Cardiac muscle cell (in vitro differentiated cells and primary cell): ENCODE results near the gene SLCO2A1. TPM values are rescaled to one million over a fixed set of nuclear protein-coding genes. Genes with fewer than 3 reads are reported as not detected.

ENCODE experiments used
- DNase-seq, 2 donors: peaks; one replicate each; pipeline versions ENCODE4 v3.0.0 to v3.0.0-alpha.2; 2010 to 2017; ENCODE audit warnings: low read depth in 1 of 2, low spot score in 1 of 2
- H3K27ac ChIP-seq: fragments of 200-600 bp; sonication (generic); 2 replicates; pipeline ENCODE4 v1.5.1; 2016
- H3K27me3 ChIP-seq: fragments of 200-600 bp; sonication (generic); 2 replicates; pipeline ENCODE4 v1.6.0; 2016; ENCODE audit warnings: control low read depth
- H3K36me3 ChIP-seq: fragments of 200-600 bp; sonication (generic); 2 replicates; pipeline ENCODE4 v1.5.1; 2016; ENCODE audit warnings: control low read depth
- H3K4me1 ChIP-seq: fragments of 200-600 bp; sonication (generic); 2 replicates; pipeline ENCODE4 v1.8.1; 2017; ENCODE audit warnings: low read depth, mild to moderate bottlenecking, mixed run types
- H3K4me3 ChIP-seq: fragments of 200-600 bp; sonication (generic); 2 replicates; pipeline ENCODE4 v1.5.1; 2016; ENCODE audit warnings: mild to moderate bottlenecking
- H3K9me3 ChIP-seq: fragments of 200-600 bp; sonication (generic); 2 replicates; pipeline ENCODE4 v1.5.1; 2017; ENCODE audit warnings: low read depth, mild to moderate bottlenecking, control low read depth
- polyA plus RNA-seq: library from polyadenylated mRNA; unstranded; fragments of >200 nt; fragmentation: Nextera tagmentation; extraction: Ambion mirVana; gene quantifications from 2 replicates; pipeline ENCODE4 v1.2.1, GENCODE V29; 2016
- total RNA-seq: library from RNA; depleted of rRNA; stranded (reverse); fragments of >200 nt; gene quantifications from 2 replicates; pipeline ENCODE4 v1.2.3, GENCODE V29; 2016
- TF ChIP-seq, protein P1 (sequence below): IDR thresholded peaks from 2 replicates; pipeline ENCODE4 v1.5.1; 2012; ENCODE audit warnings: low read depth, mild to moderate bottlenecking, low read length

The SLCO2A1 gene
- total and polyA plus RNA-seq, 2 experiments from 2014 or later: 5.1 to 6.1 TPM

- TF ChIP-seq, protein P1, sequence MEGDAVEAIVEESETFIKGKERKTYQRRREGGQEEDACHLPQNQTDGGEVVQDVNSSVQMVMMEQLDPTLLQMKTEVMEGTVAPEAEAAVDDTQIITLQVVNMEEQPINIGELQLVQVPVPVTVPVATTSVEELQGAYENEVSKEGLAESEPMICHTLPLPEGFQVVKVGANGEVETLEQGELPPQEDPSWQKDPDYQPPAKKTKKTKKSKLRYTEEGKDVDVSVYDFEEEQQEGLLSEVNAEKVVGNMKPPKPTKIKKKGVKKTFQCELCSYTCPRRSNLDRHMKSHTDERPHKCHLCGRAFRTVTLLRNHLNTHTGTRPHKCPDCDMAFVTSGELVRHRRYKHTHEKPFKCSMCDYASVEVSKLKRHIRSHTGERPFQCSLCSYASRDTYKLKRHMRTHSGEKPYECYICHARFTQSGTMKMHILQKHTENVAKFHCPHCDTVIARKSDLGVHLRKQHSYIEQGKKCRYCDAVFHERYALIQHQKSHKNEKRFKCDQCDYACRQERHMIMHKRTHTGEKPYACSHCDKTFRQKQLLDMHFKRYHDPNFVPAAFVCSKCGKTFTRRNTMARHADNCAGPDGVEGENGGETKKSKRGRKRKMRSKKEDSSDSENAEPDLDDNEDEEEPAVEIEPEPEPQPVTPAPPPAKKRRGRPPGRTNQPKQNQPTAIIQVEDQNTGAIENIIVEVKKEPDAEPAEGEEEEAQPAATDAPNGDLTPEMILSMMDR: no peak
- Histone ChIP-seq H3K36me3 (no peaks in the 10 kb centered on the region), H3K4me3 (no peak overlapping the region), H3K4me1 (no peaks in the 10 kb centered on the region), H3K9me3 (no peaks in the 10 kb centered on the region), H3K27me3 (peaks cover 10% of the 10 kb centered on the region), H3K27ac (no peak overlapping the region)
- no peak for DNase-seq
These were observed 148.2 kb downstream of the SLCO2A1 start for GRCh38 chr3:133881492-133881891.

DNA sequence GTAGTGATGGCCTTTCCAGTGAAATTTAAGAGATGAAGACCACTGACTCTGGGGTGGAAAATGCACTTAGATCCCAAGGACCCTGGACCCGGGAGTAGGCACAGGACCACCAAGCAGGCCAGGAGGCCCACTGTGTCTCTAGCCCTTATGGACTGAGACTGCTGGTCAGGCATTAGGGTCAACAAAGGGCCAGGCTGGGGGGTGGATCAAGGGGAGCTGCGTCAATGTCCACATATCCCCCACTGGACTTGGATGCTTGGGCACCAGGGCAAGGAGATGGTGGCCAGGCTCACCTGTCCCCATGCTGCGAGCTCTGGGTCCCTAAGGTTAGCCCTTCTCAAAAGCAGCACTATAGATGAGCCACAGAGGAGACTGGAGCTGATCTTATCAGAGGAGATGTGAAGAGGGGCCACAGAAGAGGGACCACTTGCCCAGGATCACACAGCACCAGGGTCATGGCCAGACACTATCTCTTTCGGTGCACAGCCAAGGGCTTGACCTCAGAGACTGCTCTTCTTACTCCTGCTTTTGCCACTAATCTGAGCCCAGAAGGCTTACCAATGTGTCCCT, 148.8 kb downstream of the SLCO2A1 start:
- no peak for DNase-seq
- TF ChIP-seq, protein P1: no peak
- H3K27ac ChIP-seq: no peak overlapping the region
- H3K4me1 ChIP-seq: no peaks in the 10 kb centered on the region
- H3K36me3 ChIP-seq: no peaks in the 10 kb centered on the region
- H3K9me3 ChIP-seq: no peaks in the 10 kb centered on the region
- H3K27me3 ChIP-seq: peaks cover 6% of the 10 kb centered on the region
- H3K4me3 ChIP-seq: no peak overlapping the region

DNA sequence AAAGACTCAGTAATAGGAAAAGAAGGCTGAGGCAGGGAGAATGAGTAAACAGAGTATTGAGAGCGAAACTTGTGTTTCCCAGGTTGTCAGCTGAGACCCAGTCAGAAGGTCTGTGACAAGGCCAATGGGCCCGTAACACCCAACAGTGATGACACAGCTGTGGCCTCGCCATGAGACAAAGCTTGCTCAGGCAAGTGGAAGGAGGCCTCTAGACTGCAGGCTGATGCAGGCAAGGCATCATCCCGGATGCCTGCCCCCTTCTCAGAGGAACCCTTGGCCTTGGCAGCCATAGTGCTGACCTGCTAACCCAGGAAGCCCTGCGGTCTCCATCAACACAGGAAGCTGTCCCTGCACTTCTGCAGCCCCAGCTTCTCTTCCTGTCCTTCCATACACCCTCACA, 149.4 kb downstream of the SLCO2A1 start:
- TF ChIP-seq, protein P1: no peak
- H3K4me3 ChIP-seq: no peak overlapping the region
- peaks cover 6% of the 10 kb centered on the region for H3K27me3 ChIP-seq
- no peak overlapping the region for H3K27ac ChIP-seq
- H3K4me1 ChIP-seq: no peaks in the 10 kb centered on the region
- H3K36me3 ChIP-seq: no peaks in the 10 kb centered on the region
- no peak for DNase-seq
- no peaks in the 10 kb centered on the region for H3K9me3 ChIP-seq

GRCh38 chr3:133878518-133878917, 151.2 kb downstream of the SLCO2A1 start:
- Histone ChIP-seq H3K4me1 (no peaks in the 10 kb centered on the region), H3K27ac (no peak overlapping the region), H3K27me3 (peaks cover 4% of the 10 kb centered on the region), H3K9me3 (no peaks in the 10 kb centered on the region), H3K36me3 (no peaks in the 10 kb centered on the region), H3K4me3 (no peak overlapping the region)
- DNase-seq: no peak
- TF ChIP-seq, protein P1: no peak

Other genes with a start within 250 kb of the SLCO2A1 start
- gene SRPRB, start 224.1 kb downstream of the SLCO2A1 start, total RNA-seq: 19.0 and 29.2 TPM in 2 replicates
- gene SRPRB, start 224.1 kb downstream of the SLCO2A1 start, polyA plus RNA-seq: 30.6 and 40.9 TPM in 2 replicates
- gene RAB6B, start 134.0 kb downstream of the SLCO2A1 start, total RNA-seq: 2.4 and 2.6 TPM in 2 replicates
- gene RAB6B, start 134.0 kb downstream of the SLCO2A1 start, polyA plus RNA-seq: 3.0 TPM in 2 replicates
- gene RYK, start 220.9 kb upstream of the SLCO2A1 start, total RNA-seq: 65.9 and 73.3 TPM in 2 replicates
- 61.8 and 75.5 TPM in 2 replicates for gene RYK, start 220.9 kb upstream of the SLCO2A1 start, polyA plus RNA-seq